Stomach (tissue), 9 donors: ENCODE results near the gene AANAT. TPM values are rescaled to one million over a fixed set of nuclear protein-coding genes. Genes with fewer than 3 reads are reported as not detected.
A peak's percentile ranks its signal among the peaks of the same experiment; 100 is the strongest.

Experiments used
- DNase-seq, 2 donors: peaks; one replicate each; pipeline versions ENCODE4 v3.0.0 to v3.0.0-alpha.2; 2013 to 2019
- H3K27ac ChIP-seq, 5 donors: fragments of 200-600 bp in 4 of 5; sonication (generic) in 4 of 5; one replicate each; pipeline ENCODE4 v1.5.1; 2013 to 2019; ENCODE audit warnings: mild to moderate bottlenecking in 1 of 5, moderate library complexity in 1 of 5
- H3K27me3 ChIP-seq, 3 donors: fragments of 200-600 bp; sonication (generic); one replicate each; pipeline ENCODE4 v1.5.1; 2017 to 2019; ENCODE audit warnings: mixed run types in 1 of 3
- H3K36me3 ChIP-seq, 4 donors: fragments of 200-600 bp; sonication (generic); 1 replicate in 3 of 4; 2 replicates in 1 of 4; pipeline ENCODE4 v1.5.1; 2016 to 2019
- H3K4me1 ChIP-seq, 4 donors: fragments of 200-600 bp; sonication (generic); one replicate each; pipeline ENCODE4 v1.5.1; 2016 to 2019
- H3K4me3 ChIP-seq, 4 donors: fragments of 200-600 bp; sonication (generic) in 3 of 4; one replicate each; pipeline ENCODE4 v1.5.1; 2016 to 2019; ENCODE audit warnings: mild to moderate bottlenecking in 1 of 4
- H3K9me3 ChIP-seq, 4 donors: fragments of 200-600 bp; sonication (generic); one replicate each; pipeline ENCODE4 v1.5.1; 2016 to 2019
- CTCF ChIP-seq, 7 experiments: fragments of 450-650 bp in 4 of 7; fragments of 200-600 bp in 3 of 7; sonication (generic) in 3 of 7; IDR thresholded peaks; one replicate each; pipeline ENCODE4 v1.5.1; 2016 to 2019; ENCODE audit warnings: antibody characterized with exemption in 7 of 7, control low read depth in 2 of 7, mild to moderate bottlenecking in 1 of 7
- EP300 ChIP-seq: sonication (generic); formaldehyde crosslinking; IDR thresholded peaks from one replicate; pipeline ENCODE4 v1.6.1; 2017; ENCODE audit warnings: antibody characterized with exemption
- POLR2A ChIP-seq, 4 donors: fragments of 450-650 bp; IDR thresholded peaks; one replicate each; pipeline ENCODE4 v1.6.1; 2016; ENCODE audit warnings: antibody characterized with exemption in 4 of 4, control low read depth in 2 of 4, mild to moderate bottlenecking in 1 of 4, moderate library complexity in 1 of 4
- POLR2AphosphoS5 ChIP-seq, 3 donors: sonication (generic); formaldehyde crosslinking; IDR thresholded peaks; one replicate each; pipeline ENCODE4 v1.6.1; 2016; ENCODE audit warnings: antibody characterized with exemption in 3 of 3
- WGBS, 5 donors: extraction: QIAGEN DNeasy Blood & Tissue Kit in 3 of 5; methylation state at CpG; one replicate each; pipeline versions ENCODE4 v1.1.5 to v1.1.7; 2013 to 2018; 5-methylcytosine and 5-hydroxymethylcytosine counted together
- intact Hi-C: fragments of 100-400 bp; cut with DNase I; formaldehyde crosslinking; loops from one replicate; pipeline ENCODE4 v1.15.1; 2023; ENCODE audit warnings: low total_unique reads
- polyA plus RNA-seq, 3 donors: library from polyadenylated mRNA; stranded (reverse); fragments of 200-250 nt; gene quantifications; one replicate each; pipeline ENCODE4 v1.2.3, GENCODE V29; 2013
- total RNA-seq, 5 donors: library from RNA; depleted of rRNA; stranded (reverse); fragments of >200 nt; gene quantifications; one replicate each; pipeline versions ENCODE4 v1.1.0 to v1.2.3, GENCODE V29; 2014 to 2016
- donor health status: healthy with polysubstance abuse.
- donor health status: Bipolar disorder and iron deficiency.
- donor health status: healthy.

AANAT gene
- total and polyA plus RNA-seq, 8 donors: 0.44 TPM; not detected in 7

DNA sequence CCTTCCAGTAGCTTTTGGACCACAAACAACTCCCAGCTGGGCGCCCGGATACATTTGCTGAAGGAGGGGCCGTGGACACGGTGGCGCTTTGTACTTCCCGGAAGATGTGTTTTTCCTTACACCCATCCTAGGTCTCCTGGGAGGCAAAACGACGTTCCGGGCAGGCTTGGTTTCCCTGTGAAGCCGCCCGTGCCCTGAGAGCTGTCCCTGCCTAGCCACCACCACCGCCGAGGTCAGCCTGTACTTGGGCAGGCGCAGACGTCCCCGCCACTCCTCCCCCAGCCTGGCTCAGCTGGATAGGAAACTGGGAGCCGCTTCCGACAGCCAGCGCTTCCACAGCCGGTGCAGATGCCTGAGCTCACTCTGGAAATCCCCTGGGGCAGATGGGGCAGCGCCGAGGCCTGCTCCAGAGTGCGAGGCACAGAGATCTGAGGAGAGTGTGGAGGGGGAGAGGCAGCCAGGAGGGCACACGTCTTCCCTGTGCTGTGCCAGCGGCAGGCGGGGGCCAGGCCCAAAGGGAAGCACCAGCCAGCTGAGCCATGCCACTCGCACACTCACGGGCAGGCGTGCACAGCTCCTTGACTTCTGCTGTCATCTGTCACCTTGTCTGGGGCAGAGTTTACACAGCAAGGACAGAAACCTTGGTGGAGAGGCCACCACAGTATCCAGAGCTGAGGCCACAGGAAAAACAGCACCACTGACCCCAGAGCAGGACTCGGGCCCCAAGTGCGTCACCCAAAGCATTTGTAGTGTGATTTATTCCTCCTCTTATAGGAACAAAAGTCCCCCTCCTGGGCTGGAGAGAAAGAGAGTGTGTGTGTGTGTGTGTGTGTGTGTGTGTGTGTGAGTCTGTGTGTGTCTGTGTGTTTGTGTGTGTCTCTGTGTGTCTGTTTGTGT is 30.8 kb downstream of the AANAT start:
- TF ChIP-seq POLR2AphosphoS5 (IDR thresholded peaks at IDR 0.05): peak in 2 of 3 donors; percentile 39 to 52
- no peak for TF ChIP-seq CTCF (IDR thresholded peaks at IDR 0.05)
- no peak for TF ChIP-seq EP300
- peaks cover 51 to 88% (median 73%) of the 10 kb centered on the region in 4 donors for H3K4me1 ChIP-seq
- H3K4me3 ChIP-seq: peak overlapping the region; percentile 0 to 85 (median 12)
- no peaks in the 10 kb centered on the region for H3K9me3 ChIP-seq
- no peaks in the 10 kb centered on the region for H3K27me3 ChIP-seq
- intact Hi-C loops: no loop called here
- H3K27ac ChIP-seq: peak overlapping the region; percentile 70 to 93 (median 88)
- WGBS, 5 donors: 8 to 38% (median 18%) methylated on average over 21 to 31 of the region's 31 CpGs
- no peaks in the 10 kb centered on the region for H3K36me3 ChIP-seq
- peak; percentile 81 to 89 for DNase-seq

- no peak for TF ChIP-seq POLR2A (IDR thresholded peaks at IDR 0.05)
- TF ChIP-seq POLR2AphosphoS5 (IDR thresholded peaks at IDR 0.05): no peak
- no peak for TF ChIP-seq CTCF (IDR thresholded peaks at IDR 0.05)
- no peak for TF ChIP-seq EP300
These were observed 31.5 kb downstream of the AANAT start for GRCh38 chr17:76498876-76499251.

DNA sequence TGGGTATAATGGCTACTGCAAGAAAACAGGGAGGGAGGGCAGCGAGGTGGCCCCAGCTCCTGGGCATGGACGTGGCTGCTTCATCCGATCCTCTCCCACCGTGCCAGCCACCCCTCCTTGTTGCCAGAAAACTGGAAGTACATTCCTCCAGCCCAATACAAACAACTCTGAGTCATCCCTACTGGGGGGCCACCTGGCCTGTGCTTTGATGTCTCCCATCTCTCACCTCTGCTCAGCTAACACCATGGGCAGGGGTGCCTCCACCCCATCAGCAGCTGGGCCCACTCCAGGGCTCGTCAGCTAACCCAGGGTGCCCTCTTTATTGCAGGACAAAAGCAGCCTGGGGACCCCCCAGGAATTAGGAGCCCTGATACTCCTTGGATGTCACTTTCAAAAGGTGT is 31.9 kb downstream of the AANAT start:
- Histone ChIP-seq H3K36me3 (no peaks in the 10 kb centered on the region), H3K9me3 (no peaks in the 10 kb centered on the region), H3K4me1 (peaks cover 45 to 78% (median 64%) of the 10 kb centered on the region in 4 donors), H3K4me3 (peak overlapping the region in 2 of 4 donors; percentile 54 to 85), H3K27ac (peak overlapping the region; percentile 32 to 93 (median 88)), H3K27me3 (no peaks in the 10 kb centered on the region)
- DNase-seq: no peak
- WGBS, 5 donors: 59 to 81% (median 69%) methylated on average over 5 of the region's 5 CpGs
- intact Hi-C loops: no loop called here
- TF ChIP-seq POLR2A (IDR thresholded peaks at IDR 0.05): no peak
- TF ChIP-seq POLR2AphosphoS5 (IDR thresholded peaks at IDR 0.05): no peak
- no peak for TF ChIP-seq CTCF (IDR thresholded peaks at IDR 0.05)
- TF ChIP-seq EP300: no peak

More at GRCh38 chr17:76498876-76499251, 31.5 kb downstream of the AANAT start:
- Histone ChIP-seq H3K27me3 (no peaks in the 10 kb centered on the region), H3K27ac (peak overlapping the region; percentile 70 to 93 (median 88)), H3K36me3 (no peaks in the 10 kb centered on the region), H3K4me1 (peaks cover 45 to 82% (median 67%) of the 10 kb centered on the region in 4 donors), H3K4me3 (peak overlapping the region in 2 of 4 donors; percentile 54 to 85), H3K9me3 (no peaks in the 10 kb centered on the region)
- intact Hi-C loops: no loop called here
- WGBS, 5 donors: 58 to 74% (median 67%) methylated on average over 4 of the region's 4 CpGs
- DNase-seq: no peak

- H3K36me3 ChIP-seq: no peaks in the 10 kb centered on the region
- H3K27ac ChIP-seq: peak overlapping the region; percentile 84 to 93 (median 88)
- no peak for DNase-seq
- TF ChIP-seq CTCF (IDR thresholded peaks at IDR 0.05) (no peak), POLR2AphosphoS5 (IDR thresholded peaks at IDR 0.05) (peak in 1 of 3 donors; percentile 12)
- WGBS, 5 donors: 25 to 53% (median 44%) methylated on average over 14 to 17 of the region's 17 CpGs
- H3K4me3 ChIP-seq: peak overlapping the region; percentile 54 to 85 (median 68)
- H3K4me1 ChIP-seq: peaks cover 45 to 70% (median 62%) of the 10 kb centered on the region in 4 donors
- no peaks in the 10 kb centered on the region for H3K9me3 ChIP-seq
- intact Hi-C loops: no loop called here
- no peaks in the 10 kb centered on the region for H3K27me3 ChIP-seq
These were observed 32.8 kb downstream of the AANAT start for GRCh38 chr17:76500074-76500746.
